ENCODE measurements around the gene PFN1. TPM values are rescaled to one million over a fixed set of nuclear protein-coding genes. Genes with fewer than 3 reads are reported as not detected.
"Not testable (repeated sequence)": the region's sequence is repeated elsewhere in the genome, so short reads cannot be mapped to it uniquely, and the experiment has no call there.

The PFN1 gene
- total RNA-seq, 1 donor from 2014 or later: 298 TPM

DNA sequence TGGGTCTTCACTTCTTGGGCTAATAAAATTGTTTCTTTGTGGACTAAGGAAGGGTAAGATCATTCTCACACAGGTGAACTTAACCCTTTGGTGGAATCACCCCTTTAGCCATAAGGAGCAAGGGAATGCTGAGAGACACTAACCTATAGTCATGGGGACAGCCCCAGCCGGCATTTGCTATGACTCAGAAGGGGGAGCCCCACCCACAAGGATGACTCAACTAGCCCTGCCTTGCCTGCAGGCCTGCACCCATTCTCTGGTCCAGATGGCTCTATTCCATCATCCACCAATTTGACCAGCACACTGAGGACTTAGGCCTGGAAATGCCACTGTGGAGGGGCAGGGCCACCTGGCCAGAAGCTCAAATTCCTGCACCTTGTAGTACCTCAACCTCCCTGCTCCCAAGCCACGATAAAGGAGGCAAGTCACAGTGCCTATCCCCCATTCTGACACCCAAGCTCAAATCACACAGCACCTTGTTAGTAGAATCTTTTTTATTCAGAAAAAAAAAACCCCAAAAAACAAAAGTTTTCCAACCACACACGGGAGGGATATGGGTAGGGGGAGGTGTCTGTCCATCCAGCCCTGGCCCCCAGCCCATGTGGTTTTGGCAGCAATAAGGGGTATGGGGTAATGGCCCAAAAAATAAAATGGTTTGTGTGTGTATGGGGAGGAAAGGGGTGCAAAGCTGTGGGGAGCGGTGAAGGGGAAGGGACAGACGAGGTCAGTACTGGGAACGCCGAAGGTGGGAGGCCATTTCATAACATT lies 3.0 kb downstream of the PFN1 start:
- peak; percentile 86 for DNase-seq

DNA sequence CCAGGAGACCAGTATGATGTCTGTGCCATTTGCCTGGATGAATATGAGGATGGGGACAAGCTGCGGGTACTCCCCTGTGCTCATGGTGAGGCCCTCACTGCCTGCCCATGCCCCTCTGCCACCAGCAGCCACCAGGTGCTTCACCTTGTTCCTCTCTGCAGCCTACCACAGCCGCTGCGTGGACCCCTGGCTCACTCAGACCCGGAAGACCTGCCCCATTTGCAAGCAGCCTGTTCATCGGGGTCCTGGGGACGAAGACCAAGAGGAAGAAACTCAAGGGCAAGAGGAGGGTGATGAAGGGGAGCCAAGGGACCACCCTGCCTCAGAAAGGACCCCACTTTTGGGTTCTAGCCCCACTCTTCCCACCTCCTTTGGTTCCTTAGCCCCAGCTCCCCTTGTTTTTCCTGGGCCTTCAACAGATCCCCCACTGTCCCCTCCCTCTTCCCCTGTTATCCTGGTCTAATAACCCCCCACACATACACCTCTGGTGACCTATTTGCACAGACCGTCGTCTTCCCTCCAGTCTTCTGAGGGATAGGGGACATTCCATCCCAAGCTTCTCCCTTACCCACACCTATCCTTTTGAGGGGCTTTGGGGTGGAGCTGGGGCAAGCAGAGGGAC lies 3.7 kb downstream of the PFN1 start:
- DNase-seq: no peak

DNA sequence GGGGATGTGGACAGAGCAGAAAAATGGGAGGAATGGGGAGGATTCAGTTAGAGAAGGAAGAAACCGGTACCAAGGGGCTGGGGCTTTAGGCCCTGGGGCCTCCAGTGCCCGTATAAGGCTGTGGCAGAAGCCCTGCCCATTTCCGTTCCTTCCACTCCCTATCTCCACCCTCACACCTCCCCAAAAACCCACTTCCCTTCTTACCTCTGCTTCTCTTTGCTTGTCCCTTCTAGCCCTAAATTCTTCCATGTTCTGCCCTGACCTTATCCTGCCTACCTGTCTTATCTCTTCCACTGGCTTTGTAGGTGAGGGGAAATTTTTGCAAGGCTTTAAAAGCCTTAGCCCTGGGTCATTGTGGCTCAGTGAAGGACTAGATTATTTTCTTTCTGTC lies 4.2 kb downstream of the PFN1 start:
- no peak for DNase-seq

DNA sequence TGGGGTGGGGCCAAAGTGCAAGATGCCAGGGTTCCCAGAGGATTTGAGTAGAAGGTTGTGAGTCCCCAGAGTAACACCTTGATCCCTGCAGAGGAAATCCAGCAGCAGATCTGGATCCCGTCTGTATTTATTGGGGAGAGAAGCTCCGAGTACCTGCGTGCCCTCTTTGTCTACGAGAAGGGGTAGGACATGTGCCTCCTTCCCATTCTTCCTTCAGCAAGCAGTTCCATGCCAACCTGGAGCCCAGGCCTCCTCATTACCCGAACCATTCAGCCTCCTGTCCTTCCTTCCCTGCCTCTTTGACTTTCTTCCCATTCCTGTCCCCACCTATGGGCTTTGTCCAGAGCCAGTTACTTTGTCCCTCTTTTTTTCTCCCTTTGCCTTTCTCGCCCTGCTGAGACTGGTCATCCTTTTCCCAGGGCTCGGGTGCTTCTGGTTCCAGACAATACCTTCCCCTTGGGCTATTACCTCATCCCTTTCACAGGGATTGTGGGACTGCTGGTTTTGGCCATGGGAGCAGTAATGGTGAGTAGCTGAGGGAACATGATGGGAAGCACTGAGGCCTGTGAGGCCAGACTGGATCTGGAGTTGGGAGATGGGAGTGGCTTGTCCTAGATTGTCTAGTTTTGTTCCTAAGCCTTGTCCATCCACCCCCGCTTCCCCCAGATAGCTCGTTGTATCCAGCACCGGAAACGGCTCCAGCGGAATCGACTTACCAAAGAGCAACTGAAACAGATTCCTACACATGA lies 5.4 kb downstream of the PFN1 start:
- DNase-seq: peak; percentile 41

DNA sequence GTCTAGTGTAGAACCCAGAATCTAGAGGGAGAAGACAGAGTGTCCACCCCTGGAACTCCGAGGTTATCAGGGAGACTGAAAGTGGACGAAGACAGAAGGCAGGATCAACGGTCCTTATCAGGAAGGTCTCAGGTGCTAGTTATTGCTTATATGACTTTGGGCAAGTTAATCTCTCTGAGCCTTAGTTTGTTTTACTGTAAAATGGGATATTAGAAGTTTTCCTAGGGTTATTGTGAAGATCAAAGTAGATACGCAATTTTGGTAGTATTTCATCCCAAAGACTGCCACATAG lies 7.1 kb downstream of the PFN1 start:
- DNase-seq: no peak

DNA sequence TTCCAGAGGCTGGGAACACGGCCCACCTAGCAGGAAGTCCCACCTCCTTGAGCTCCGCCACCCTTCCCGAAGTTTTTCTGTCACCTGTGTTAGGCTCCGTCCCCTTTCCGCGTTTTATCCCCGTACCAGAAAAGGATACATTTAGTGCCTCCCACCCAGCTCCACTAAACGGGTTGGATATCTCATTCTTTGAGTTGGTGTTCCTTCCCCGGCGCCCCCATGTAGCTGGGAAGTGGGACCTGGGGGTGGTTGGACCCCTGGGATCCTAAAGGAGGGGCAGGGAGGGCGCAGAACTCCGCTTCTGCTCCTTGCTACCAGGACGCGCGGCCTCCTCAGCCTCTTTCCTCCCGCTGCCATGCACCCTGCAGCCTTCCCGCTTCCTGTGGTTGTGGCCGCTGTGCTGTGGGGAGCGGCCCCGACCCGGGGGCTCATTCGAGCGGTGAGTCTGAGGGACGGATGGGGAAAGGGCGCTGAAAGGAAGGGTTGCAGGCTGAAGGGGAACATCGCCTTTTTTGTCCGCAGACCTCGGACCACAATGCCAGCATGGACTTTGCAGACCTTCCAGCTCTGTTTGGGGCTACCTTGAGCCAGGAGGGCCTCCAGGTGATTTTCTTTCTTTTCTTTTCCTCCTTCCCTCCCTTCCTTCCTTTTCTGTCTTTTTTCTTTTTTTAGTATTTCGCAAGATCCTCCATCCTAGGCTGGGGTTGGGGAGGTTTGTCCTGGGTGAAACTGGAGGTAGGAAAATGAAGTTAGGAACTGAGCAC lies 7.6 kb downstream of the PFN1 start:
- no peak for DNase-seq

DNA sequence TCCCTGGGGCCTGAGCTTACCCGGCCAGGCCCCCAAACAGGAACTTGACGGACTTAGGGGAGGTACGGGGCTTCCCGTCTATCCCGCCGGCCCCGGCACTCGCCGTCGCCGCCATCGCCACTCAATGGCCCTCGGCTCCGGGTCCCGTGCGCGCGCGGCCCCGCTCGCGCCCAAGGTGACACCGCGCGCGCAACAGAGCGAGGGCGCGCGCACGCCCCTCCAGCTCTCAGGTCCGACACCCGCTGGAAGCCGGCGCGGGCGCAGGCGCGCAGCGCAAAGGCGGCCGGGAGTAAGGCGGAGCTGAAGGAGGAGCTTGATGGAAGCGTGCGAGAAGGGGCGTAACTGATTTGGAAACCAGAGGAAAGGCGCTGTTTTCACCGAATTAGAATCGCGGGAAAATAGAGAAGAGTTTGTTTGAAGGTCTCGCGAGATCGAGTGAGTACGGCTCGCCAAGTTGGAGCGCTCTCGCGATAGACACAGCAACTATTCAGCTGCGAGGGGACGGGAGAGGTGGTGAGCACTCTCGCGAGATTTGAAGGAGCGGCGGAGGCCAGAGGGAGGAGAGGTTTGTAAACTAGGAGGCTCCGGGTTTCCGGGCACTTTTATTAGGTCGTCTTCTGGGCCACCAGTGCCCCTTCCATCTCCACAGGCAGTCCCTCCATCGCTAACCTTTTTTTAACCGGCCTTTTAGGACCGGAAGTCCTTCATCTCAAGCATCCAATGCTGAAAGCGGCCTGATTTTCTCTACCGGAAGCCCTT lies 8.4 kb downstream of the PFN1 start, which contains the start of the genes RNF167 and SLC25A11:
Gene RNF167 (plus strand): TSS at position 473 of the 759 bp plus-strand sequence. CDS start 642 bp downstream, outside the sequence.
Gene SLC25A11 (minus strand): TSS at position 251 of the 759 bp plus-strand sequence. CDS start 136 bp downstream, at position 115.
- DNase-seq: peak; percentile 100

DNA sequence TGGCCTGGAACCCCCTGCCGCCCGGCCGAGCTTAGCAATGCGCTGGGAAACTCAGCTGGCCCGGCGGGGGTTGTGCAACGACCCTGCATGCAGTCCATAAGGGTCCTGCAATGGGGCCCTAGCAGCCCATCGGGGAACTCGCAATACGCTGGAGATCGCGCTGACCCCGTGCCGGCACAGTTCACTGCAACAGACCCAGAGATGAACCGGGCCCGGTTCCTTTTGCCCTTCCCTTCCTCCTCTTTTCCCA lies 8.9 kb downstream of the PFN1 start:
- no peak for DNase-seq

DNA sequence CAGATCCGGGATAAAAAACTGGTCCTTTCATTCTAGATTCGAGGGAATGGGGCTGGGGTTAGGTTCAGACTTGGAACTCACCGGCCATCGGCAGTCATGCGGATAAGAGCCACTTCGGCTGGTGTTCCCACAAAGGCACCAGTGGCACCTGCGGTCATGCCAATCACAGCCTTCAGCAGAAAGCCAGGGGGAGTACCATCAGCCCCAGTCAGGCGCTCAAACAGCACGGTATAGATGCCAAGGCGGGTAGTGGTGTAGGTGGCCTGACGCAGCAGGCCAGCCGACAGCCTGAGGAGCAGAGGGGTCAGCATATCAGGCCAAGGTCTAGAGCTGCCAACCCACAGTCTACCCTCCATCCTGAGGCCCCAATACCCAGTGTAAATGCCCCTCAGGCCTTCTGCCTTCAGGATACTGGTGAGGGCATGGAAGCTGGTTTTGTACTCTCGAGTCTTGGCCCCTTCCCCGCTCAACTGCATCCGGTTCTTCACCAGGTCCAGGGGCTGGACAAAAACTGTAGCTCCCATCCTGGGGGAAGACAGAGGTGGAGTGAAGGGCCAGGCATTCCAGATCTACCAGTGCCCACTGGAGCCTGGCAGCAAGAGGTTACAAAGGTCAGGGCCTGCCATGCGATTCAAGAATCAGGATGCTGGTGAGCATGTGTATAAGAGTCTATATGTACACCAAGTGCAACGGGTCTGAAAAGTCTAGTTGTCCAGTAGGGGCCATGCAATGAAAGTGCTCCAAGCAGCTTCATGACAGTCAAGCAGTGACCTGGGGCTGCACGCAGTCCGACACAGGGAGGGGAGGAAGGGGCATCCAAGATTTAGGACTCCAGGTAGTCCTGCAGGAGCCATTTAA lies 9.4 kb downstream of the PFN1 start:
- peak; percentile 38 for DNase-seq

DNA sequence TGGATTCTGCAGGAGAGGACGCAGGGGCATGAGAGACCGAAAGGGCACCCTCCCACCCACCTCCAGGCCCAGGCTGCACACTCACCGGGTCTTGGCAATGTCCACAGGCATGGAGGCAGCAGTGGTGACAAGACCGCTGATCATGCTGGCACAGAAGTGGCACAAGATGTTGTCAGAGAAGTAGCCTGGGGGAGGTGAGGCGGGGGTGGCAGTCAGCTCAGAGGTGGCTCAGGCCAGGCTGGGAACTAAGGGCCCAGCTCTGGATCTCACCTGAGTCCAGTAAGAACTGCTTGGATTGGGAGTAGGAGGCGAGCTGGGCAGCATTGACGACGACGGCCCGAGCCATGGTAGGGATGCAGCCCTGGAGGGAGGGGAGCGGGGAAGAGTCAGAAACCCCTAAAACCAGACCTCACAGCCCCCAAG lies 10.2 kb downstream of the PFN1 start:
- no peak for DNase-seq

DNA sequence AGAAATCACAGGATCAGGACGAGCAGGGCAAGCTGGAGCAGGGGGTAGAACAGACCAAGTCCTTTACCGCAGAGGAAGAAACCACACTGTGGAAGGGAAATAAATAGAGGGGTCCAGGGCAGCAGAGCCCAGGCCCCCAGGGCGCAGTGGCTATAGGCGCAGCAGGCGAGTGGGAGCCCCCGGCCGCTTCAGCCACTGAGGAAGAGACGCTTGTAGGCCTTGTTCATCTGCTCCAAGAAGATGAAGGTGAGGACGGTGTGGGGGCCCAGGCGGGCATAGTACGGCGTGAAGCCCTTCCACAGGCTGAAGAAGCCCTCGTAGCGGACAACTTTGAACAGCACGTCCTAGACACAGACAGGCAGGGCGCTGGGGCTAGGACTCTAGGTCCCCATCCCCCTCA lies 10.8 kb downstream of the PFN1 start:
- DNase-seq: no peak

DNA sequence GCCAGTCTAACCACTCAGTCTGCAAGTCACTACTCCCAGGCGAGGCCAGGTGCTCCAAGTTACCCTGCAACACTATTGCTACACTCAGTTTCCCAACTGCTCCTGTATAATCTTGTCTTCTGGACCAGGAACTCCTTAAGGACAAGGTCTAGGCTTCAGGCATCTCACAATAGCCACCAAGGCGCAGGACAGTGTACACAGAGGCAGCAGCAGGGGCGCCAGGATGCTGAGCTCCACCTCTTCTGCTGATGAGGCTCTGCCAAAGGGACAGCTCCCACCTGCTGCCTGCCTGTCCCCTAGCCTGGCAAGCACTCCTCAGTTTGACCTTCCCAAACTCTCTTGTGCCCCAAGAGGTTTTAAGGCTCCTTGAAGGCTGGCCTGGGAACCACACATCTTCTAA lies 11.9 kb downstream of the PFN1 start:
- no peak for DNase-seq

DNA sequence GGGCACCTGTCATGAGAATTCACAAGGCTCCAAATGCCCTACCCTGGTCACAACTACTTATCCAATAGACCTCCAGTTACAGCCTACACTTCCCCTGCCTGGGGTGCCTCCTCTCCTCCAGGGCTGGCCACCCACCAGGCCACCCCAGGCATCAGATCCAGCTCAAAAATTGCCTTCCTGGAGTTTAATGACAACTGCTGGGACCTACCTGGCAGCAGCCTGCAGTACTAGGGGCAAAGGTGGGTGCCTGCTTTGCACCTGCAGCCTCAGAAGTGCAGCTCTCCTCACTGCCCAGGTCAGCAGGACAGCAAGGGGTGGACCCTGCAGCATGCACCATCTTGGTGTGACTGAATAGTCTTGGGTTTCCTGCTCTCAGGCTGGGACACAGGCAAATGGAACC lies 12.7 kb downstream of the PFN1 start:
- no peak for DNase-seq

DNA sequence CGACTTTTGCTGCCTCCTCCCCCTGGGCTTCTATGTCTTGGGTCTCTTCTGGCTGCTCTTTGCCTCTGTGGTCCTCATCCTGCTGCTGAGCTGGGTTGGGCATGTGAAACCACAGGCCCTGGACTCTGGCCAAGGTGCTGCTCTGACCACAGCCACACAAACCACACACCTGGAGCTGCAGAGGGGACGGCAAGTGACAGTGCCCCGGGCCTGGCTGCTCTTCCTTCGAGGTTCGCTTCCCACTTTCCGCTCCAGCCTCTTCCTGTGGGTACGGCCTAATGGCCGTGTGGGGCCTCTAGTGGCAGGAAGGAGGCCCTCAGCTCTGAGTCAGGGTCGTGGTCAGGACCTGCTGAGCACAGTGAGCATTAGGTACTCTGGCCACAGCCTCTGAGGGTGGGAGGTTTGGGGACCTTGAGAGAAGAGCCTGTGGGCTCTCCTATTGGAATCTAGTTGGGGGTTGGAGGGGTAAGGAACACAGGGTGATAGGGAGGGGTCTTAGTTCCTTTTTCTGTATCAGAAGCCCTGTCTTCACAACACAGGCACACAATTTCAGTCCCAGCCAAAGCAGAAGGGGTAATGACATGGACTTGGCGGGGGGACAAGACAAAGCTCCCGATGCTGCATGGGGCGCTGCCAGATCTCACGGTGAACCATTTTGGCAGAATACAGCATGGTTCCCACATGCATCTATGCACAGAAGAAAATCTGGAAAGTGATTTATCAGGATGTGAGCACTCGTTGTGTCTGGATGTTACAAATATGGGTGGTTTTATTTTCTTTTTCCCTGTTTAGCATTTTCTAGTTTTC lies 14.0 kb downstream of the PFN1 start:
- peak; percentile 43 for DNase-seq

DNA sequence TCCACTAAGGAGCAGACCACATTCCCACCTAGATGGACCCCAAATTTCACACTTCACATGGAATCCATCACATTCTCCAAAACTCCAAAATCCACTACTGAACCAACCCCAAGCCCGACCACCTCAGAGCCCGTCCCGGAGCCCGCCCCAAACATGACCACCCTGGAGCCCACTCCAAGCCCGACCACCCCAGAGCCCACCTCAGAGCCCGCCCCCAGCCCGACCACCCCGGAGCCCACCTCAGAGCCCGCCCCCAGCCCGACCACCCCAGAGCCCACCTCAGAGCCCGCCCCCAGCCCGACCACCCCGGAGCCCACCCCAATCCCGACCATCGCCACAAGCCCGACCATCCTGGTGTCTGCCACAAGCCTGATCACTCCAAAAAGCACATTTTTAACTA lies 14.7 kb downstream of the PFN1 start:
- DNase-seq: no peak

DNA sequence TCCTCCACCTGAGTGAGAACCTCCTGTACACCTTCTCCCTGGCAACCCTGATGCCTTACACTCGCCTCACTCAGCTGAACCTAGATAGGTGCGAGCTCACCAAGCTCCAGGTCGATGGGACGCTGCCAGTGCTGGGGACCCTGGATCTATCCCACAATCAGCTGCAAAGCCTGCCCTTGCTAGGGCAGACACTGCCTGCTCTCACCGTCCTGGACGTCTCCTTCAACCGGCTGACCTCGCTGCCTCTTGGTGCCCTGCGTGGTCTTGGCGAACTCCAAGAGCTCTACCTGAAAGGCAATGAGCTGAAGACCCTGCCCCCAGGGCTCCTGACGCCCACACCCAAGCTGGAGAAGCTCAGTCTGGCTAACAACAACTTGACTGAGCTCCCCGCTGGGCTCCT lies 15.6 kb downstream of the PFN1 start:
- no peak for DNase-seq

DNA sequence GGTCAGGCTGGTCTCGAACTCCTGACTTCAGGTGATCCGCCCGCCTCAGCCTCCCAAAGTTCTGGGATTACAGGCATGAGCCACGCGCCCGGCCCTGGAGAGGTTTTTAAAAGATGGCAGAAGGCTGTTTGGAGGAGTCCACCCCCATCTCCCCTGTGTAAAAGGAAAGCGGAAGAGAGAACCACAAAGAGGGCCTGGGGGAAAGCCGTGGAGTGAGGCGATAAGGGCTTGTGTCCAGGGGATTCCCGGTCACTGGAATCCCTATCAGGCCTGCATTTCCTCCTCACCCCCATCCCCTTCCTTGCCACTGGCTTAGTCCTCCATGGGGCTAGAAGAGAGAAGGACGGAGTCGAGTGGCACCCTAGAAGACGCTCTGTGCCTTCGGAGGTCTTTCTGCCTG lies 16.4 kb downstream of the PFN1 start, which contains the start of gene GP1BA:
Gene GP1BA (plus strand): TSS at position 315 of the 400 bp plus-strand sequence. CDS start 328 bp downstream, outside the sequence.
- no peak for DNase-seq

DNA sequence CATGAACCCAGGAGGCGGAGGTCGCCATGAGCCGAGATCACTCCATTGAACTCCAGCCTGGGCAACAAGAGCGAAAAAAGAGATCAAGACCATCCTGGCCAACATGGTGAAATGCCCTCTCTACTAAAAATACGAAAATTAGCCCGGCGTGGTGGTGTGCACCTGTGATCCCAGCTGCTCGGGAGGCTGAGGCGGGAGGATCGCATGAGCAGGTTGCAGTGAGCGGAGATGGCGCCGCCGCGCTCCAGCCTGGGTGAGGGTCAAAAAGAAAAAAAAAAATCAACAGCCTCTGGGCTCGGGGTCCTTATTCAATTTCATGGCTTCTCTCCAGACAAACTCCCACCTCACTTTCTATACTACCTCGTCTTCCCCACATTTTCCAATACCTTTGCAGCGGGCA lies 19.4 kb downstream of the PFN1 start:
- no peak for DNase-seq

DNA sequence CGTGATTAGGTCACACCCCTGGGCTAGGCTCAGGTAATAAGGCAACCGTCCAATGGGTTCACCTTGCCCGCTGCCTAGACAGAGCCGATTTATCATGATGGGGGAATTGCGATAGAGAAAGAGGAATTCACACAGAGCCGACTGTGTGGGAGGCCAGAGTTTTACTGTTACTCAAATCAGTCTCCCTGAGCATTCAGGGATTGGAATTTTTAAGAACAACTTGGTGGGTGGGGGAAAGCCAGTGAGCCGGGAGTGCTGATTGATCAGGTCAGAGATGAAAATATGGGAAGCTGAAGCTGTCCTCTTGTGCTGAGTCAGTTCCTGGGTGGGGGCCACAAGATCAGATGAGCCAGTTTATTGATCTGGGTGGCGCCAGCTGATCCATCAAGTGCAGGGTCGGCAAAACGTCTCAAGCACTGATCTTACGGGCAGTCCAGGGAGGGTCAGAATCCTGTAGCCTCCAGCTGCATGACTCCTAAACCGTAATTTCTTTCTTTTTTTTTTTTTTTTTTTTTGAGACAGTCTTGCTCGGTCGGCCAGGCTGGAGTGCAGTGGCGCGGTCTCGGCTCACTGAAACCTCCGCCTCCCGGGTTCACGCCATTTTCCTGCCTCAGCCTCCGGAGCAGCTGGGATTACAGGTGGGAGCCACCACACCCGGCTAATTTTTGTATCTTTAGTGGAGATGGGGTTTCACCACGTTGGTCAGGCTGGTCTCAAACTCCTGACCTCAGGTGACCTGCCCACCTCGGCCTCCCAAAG lies 21.6 kb downstream of the PFN1 start:
- DNase-seq: not testable (repeated sequence)

DNA sequence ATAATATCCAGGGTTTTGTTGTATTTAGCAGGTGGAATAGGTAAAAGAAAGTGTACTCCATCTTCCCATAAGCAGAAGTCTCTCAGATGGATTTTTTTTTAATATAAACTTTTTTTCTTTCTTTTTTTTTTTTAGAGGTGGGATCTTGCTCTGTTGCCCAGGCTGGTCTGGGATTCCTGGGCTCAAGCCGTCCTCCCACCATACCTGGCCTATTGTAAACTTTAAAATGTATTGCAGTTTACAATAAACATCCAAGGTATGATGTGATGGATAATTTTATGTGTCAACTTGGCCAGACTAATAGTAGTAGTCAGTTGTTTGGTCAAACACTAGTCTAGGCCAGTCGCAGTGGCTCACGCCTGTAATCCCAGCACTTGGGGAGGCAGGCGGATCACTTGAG lies 27.0 kb downstream of the PFN1 start:
- DNase-seq: no peak

Measured in dermis blood vessel endothelial cell (primary cell).